HEK293 (cell line): ENCODE measurements around the gene CACNA1D.

ENCODE experiments used
- TF ChIP-seq, protein P1 (sequence below): fragments of 450-650 bp; formaldehyde crosslinking; conservative IDR thresholded peaks from 2 replicates; pipeline ENCODE4 v1.5.1; 2016; ENCODE audit warnings: low read depth, missing biosample characterization, missing genetic modification characterization
- TF ChIP-seq, protein P2 (sequence below): fragments of 450-650 bp; formaldehyde crosslinking; IDR thresholded peaks from 2 replicates; pipeline ENCODE4 v1.5.1; 2016; ENCODE audit warnings: missing biosample characterization, missing genetic modification characterization

DNA sequence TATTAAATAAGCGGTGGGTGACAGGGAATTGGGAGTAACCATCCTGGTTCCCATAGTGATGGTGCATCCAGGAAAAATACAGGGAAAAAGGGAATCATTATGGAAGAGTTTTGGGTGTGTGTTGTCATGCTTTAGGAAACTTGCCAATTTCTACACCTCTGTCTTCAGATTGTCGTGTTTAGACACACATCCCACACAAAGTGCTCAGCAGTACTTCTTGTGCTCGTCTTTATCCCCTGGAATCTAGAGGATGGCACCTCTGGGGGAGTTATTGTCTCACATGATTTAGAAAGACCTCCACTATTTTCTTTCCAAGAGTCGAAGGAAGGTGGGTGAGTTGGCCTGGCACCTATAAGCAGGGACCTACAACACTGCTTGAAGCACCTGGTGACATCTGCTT lies 35.8 kb downstream of the CACNA1D start:
- TF ChIP-seq, protein P1, sequence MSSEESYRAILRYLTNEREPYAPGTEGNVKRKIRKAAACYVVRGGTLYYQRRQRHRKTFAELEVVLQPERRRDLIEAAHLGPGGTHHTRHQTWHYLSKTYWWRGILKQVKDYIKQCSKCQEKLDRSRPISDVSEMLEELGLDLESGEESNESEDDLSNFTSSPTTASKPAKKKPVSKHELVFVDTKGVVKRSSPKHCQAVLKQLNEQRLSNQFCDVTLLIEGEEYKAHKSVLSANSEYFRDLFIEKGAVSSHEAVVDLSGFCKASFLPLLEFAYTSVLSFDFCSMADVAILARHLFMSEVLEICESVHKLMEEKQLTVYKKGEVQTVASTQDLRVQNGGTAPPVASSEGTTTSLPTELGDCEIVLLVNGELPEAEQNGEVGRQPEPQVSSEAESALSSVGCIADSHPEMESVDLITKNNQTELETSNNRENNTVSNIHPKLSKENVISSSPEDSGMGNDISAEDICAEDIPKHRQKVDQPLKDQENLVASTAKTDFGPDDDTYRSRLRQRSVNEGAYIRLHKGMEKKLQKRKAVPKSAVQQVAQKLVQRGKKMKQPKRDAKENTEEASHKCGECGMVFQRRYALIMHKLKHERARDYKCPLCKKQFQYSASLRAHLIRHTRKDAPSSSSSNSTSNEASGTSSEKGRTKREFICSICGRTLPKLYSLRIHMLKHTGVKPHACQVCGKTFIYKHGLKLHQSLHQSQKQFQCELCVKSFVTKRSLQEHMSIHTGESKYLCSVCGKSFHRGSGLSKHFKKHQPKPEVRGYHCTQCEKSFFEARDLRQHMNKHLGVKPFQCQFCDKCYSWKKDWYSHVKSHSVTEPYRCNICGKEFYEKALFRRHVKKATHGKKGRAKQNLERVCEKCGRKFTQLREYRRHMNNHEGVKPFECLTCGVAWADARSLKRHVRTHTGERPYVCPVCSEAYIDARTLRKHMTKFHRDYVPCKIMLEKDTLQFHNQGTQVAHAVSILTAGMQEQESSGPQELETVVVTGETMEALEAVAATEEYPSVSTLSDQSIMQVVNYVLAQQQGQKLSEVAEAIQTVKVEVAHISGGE: no peak
- TF ChIP-seq, protein P2, sequence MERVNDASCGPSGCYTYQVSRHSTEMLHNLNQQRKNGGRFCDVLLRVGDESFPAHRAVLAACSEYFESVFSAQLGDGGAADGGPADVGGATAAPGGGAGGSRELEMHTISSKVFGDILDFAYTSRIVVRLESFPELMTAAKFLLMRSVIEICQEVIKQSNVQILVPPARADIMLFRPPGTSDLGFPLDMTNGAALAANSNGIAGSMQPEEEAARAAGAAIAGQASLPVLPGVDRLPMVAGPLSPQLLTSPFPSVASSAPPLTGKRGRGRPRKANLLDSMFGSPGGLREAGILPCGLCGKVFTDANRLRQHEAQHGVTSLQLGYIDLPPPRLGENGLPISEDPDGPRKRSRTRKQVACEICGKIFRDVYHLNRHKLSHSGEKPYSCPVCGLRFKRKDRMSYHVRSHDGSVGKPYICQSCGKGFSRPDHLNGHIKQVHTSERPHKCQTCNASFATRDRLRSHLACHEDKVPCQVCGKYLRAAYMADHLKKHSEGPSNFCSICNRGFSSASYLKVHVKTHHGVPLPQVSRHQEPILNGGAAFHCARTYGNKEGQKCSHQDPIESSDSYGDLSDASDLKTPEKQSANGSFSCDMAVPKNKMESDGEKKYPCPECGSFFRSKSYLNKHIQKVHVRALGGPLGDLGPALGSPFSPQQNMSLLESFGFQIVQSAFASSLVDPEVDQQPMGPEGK: no peak
